Cerebellar nuclear complex (tissue), 1 donor: Measurements from ENCODE around the gene PHACTR1.
"Not testable (repeated sequence)": the region's sequence is repeated elsewhere in the genome, so short reads cannot be mapped to it uniquely, and the experiment has no call there.

Experiments used
- DNase-seq, 2 experiments: peaks; one replicate each; lab custom pipeline; 2025; lab: John Stamatoyannopoulos, UW

Gene PHACTR1

GRCh38 chr6:13103169-13103568 lies 386.6 kb downstream of the PHACTR1 start:
- no peak for DNase-seq

DNA sequence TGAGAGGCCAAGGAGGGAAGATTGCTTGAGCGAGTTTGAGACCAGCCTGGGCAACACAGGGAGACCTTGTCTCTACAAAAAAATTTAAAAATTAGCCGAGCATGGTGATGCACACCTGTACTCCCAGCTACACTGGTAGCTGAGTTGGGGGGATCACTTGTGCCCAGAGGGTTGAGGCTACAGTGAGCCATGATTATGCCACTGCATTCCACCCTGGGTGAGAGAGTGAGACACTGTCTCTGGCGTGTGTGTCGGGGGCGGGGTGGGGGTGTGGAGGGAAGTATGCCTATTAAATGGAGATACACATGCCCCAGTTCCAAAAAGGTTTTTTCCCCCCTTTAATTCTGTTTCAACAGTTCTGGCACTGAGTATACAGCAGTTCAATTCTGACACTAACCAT lies 388.6 kb downstream of the PHACTR1 start:
- no peak for DNase-seq

- DNase-seq: no peak
Measured at GRCh38 chr6:13112921-13113320, 396.4 kb downstream of the PHACTR1 start.

DNA sequence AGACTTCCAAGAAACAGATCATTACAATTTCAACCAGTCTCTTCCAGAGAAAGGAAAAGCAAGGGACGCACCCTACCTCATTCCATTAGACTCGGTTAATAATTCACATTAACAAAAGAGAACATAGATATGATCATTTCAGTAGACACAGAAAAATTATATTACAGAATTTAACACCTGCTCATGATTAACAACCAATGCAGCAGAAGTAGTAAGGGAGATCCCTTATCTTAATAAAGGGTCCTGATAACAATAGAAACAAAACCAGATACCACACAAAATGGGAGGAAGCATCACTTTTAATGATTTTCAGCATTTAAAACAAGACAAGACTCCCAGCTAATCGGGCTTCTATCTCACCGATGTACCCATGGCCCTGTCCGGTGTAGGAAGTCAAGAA lies 396.8 kb downstream of the PHACTR1 start:
- DNase-seq: no peak

GRCh38 chr6:13113981-13114593 lies 397.5 kb downstream of the PHACTR1 start:
- no peak for DNase-seq

DNA sequence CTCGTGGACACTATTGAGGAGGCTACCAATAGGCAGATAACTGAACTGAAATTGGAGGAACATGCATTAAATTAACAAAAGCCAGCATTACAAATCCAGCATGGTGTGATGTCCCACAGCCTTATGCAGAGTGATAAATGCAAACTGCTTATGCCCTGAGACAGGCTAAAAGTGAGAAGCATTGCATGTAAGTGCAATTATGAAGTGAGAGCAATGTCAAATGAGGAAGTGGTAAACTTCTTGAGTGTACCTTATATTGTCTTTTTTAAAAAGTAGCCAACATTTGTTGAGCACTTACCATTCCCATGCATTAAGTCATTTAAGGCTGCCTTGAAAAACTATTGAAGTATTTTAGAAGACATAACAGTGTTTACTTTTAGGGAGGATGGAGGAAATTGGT lies 399.6 kb downstream of the PHACTR1 start:
- DNase-seq: no peak

GRCh38 chr6:13117570-13117969 lies 401.0 kb downstream of the PHACTR1 start:
- DNase-seq: no peak

DNA sequence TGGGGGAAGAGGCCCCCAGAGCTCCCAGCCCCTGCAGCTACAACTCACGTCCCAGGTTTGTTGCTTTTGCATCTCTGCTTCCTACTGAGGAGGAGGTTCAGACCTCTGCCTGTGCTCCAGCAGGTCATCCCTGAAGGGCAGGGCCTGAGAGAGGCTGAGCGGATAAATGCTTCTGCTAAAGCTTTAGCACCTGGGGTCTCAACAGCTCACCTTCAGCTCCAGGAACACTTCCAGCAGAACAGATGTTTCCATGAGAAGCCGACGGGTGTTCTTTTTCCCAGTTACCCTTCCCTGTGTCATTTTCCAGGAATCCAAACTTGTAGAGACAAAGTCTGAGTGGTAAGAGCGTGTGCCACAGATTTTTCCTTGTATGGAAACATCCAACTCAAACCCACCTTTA lies 403.0 kb downstream of the PHACTR1 start:
- no peak for DNase-seq

DNA sequence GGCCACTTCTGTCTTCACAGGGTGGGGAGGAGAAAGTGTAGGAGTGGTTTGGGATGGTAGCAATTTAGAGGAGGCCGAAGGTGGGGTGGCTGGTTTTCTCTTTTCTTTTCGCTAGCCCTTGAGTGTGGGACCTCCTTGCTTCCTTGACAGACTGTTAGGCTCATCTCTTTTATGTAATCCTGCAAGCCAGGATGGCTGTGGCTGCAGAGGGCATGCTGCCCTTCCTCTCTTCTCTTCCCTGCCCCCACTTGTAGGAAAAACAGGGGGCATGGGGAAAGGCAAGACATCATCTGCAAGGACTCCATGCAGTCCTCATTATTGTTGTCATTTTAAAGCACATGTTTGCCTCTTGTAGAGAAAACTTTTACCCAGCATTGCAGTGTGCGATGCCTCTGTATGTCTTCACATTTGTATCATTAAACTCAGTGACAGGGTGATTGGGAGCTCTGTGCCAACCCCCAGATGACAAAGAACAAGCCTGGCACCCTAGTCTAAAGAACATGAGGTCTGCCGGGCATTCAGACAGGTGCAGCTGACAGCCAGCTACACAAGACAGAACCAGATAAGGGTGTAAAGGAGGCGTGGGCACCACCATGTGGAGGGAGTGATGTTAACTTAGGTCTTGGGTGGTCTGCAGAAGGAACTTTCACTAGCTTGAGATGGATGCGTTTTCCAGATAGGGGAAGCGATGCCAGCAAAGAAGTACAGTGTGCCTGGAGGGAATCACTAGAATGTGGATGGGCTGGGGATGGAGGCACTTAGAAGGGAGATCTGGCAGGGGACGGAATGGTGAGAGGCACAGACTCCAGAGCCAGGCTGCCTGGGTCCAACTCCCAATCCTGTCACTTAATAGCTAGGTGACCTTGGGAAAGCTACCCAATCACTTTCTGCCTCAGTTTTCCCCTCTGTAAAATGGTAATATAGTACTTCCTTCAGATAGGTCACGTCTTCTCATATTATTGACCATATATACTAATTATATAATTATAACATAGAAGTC lies 404.2 kb downstream of the PHACTR1 start:
- no peak for DNase-seq

- DNase-seq: no peak
Measured at GRCh38 chr6:13124131-13124530, 407.6 kb downstream of the PHACTR1 start.

GRCh38 chr6:13125841-13126240 lies 409.3 kb downstream of the PHACTR1 start:
- no peak for DNase-seq

DNA sequence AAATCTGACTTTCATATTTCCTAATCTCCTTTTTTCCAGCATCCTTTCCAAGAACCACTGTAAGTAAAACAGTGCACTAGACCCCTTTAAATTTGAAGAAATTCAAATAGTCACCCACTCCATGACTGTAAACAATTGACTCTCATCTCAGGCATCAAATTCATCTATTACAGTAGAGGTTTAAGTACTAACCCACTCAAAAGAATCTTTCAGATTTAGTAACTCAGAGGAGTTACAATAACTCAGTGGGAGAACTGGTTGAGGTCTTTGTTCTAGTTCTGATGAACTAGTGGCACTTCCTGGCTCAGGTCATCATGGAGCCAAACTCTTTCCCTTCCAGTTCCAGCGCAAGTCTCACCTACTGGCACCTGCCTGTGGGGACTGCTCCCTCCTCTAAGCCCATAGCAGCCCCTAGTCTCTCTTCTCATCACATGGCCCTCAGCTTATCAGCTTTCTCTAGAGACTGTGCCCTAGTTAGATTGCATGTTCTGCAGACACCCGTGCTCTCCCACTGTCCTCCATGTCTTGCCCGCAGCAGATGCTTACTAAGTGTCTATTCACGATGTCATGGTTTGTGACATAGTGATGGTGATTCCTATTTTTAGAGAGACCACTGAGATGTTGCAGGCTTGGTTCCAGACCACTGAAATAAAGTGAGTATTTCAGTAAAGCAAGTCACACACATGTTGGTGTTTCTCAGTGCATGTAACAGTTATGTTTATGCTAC lies 415.5 kb downstream of the PHACTR1 start:
- no peak for DNase-seq

DNA sequence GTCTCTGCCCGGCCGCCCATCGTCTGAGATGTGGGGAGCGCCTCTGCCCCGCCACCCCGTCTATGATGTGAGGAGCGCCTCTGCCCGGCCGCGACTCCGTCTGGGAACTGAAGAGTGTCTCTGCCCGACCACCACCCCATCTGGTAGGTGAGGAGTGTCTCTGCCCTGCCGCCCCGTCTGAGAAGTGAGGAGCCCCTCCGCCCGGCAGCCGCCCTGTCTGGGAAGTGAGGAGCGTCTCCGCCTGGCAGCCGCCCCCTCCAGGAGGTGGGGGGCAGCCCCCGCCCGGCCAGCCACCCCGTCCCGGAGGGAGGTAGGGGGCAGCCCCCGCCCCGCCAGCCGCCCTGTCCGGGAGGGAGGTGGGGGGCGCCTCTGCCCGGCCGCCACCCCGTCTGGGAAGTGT lies 417.3 kb downstream of the PHACTR1 start:
- not testable (repeated sequence) for DNase-seq

GRCh38 chr6:13135152-13135551 lies 418.6 kb downstream of the PHACTR1 start:
- no peak for DNase-seq

- DNase-seq: no peak
Measured at GRCh38 chr6:13139119-13139518, 422.6 kb downstream of the PHACTR1 start.

DNA sequence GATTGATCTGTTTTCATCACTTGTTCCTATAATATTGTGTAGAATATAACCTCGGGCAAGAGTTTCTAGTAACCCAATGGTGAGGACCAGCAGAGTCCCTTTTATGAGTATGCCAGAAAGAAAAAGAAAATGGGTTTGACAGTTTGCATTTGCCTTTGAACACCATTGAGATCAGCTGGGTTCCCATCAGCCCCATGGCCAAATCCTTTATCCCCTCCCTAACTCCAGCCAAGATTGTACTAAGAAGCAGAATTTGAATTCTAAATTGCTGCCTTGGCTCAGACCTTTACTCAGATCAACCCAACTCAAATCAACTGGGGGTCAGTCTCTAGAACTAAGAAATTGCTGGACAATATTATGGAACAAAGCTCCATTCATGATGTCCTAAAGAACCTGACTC lies 424.4 kb downstream of the PHACTR1 start:
- no peak for DNase-seq

DNA sequence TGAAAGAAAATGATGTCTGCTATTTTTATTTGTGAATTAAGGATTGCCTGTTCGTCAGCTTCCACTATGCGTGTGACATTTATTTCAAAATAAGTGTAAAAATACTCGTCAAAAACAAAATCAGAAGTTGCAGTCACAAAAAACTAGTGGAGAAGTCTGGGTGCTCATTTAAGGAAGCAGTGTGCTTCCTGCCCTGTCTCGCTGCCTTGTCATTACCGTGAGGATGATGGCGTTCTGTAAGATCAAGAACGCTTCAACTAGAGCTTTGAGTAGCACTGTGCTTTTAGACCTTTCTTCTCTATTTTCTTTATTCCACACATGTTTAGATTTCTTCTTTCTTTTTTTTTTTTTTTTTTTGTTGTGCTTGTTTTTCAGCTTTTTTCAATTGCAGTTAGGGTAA lies 424.8 kb downstream of the PHACTR1 start:
- no peak for DNase-seq

GRCh38 chr6:13142611-13143010 lies 426.0 kb downstream of the PHACTR1 start:
- DNase-seq: no peak

GRCh38 chr6:13146442-13146841 lies 429.9 kb downstream of the PHACTR1 start:
- DNase-seq: no peak

GRCh38 chr6:13147376-13147775 lies 430.8 kb downstream of the PHACTR1 start:
- no peak for DNase-seq

DNA sequence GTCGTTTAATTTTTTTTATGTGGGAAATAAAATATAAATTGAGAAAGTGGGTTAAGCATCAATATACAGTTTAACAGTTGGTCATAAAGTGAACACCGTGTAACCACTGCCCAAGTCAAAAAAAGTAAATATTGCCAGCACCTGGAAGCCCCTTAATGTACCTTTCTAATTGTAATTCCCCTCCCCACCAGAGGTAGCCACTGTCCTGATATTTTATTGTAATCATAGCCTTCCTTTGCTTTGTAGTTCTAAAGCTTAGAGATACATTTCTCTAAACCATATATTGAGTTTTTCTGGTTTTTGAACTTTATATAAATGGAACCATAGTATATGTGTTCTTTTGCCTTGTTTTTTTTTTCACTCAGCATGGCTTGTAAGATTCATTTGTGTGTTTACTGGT lies 431.2 kb downstream of the PHACTR1 start:
- DNase-seq: no peak

GRCh38 chr6:13152764-13153163 lies 436.2 kb downstream of the PHACTR1 start:
- DNase-seq: no peak

GRCh38 chr6:13156381-13156780 lies 439.8 kb downstream of the PHACTR1 start:
- DNase-seq: no peak
